K562 (cell line): ENCODE data around the gene ST6GAL1. TPM values are rescaled to one million over a fixed set of nuclear protein-coding genes. Genes with fewer than 3 reads are reported as not detected.

Source experiments
- CREM ChIP-seq: IDR thresholded peaks from 2 replicates; pipeline ENCODE4 v1.6.1; 2014; ENCODE audit warnings: antibody characterized with exemption, low read depth
- CTCFL ChIP-seq: IDR thresholded peaks from 2 replicates; pipeline ENCODE4 v1.6.1; 2011; ENCODE audit warnings: borderline replicate concordance, low read depth, mild to moderate bottlenecking, moderate library complexity, low read length; ENCODE audit not compliant: insufficient read depth, poor library complexity, severe bottlenecking
- ETV5 ChIP-seq: sonication (generic); formaldehyde crosslinking; IDR thresholded peaks from 2 replicates; pipeline ENCODE4 v1.4.0; 2020; ENCODE audit warnings: low read depth, mild to moderate bottlenecking, missing genetic modification reagents
- MXI1 ChIP-seq: IDR thresholded peaks from 2 replicates; pipeline ENCODE4 v1.6.1; 2011; ENCODE audit warnings: low read depth, mild to moderate bottlenecking, improper control_type of control experiment, low read length
- RNF2 ChIP-seq: sonication (generic); IDR thresholded peaks from 2 replicates; pipeline ENCODE4 v1.6.1; 2016
- SAFB ChIP-seq: fragments of 200-400 bp; formaldehyde crosslinking; IDR thresholded peaks from 2 replicates; pipeline ENCODE4 v1.6.1; 2017; ENCODE audit warnings: low read depth, low read length, borderline replicate concordance
- SMARCE1 ChIP-seq: fragments of 450-650 bp; IDR thresholded peaks from 2 replicates; pipeline ENCODE4 v1.7.1; 2016; ENCODE audit warnings: mild to moderate bottlenecking
- TOE1 ChIP-seq, 2 experiments: fragments of 450-650 bp in 1 of 2; sonication (generic) in 1 of 2; formaldehyde crosslinking in 1 of 2; IDR thresholded peaks; 2 replicates each; pipeline versions ENCODE4 v1.7.1 to v1.8.0; 2016 to 2022; ENCODE audit warnings: borderline replicate concordance in 2 of 2, mild to moderate bottlenecking in 2 of 2, antibody characterized with exemption in 1 of 2, inconsistent platforms in 1 of 2, low read depth in 1 of 2, missing genetic modification reagents in 1 of 2, moderate library complexity in 1 of 2
- TRIM25 ChIP-seq: fragments of 450-650 bp; IDR thresholded peaks from 2 replicates; pipeline ENCODE4 v1.7.0; 2016; ENCODE audit warnings: borderline replicate concordance
- TSHZ1 ChIP-seq: fragments of 250-450 bp; sonication (Bioruptor Pico); IDR thresholded peaks from 2 replicates; pipeline ENCODE4 v1.4.0; 2020; ENCODE audit warnings: mild to moderate bottlenecking, moderate library complexity
- ZNF143 ChIP-seq: sonication (generic); formaldehyde crosslinking; IDR thresholded peaks from 2 replicates; pipeline ENCODE4 v1.9.0; 2022; ENCODE audit warnings: mild to moderate bottlenecking, missing genetic modification reagents
- ZNF311 ChIP-seq: fragments of 250-450 bp; sonication (Bioruptor Pico); IDR thresholded peaks from 2 replicates; pipeline ENCODE4 v1.4.0; 2020; ENCODE audit warnings: mild to moderate bottlenecking, moderate library complexity
- ZNF408 ChIP-seq: fragments of 250-450 bp; sonication (Bioruptor Pico); IDR thresholded peaks from 2 replicates; pipeline ENCODE4 v1.4.0; 2020; ENCODE audit warnings: low read depth, mild to moderate bottlenecking, moderate library complexity
- polyA plus RNA-seq, 8 experiments: library from polyadenylated mRNA; depleted of rRNA in 4 of 8; stranded (reverse) in 5 of 8; unstranded in 3 of 8; fragments of >200 nt; fragmentation: Nextera tagmentation in 2 of 8; fragmentation: Illumina TruSeq in 1 of 8; extraction: Ambion mirVana in 2 of 8; extraction: Trizol in 1 of 8; gene quantifications; 2 replicates each; pipeline versions ENCODE4 v1.2.1 to v1.2.3, GENCODE V29; 2011 to 2014; ENCODE audit warnings: inconsistent platforms in 1 of 8, missing spikeins in 1 of 8
- total RNA-seq, 7 experiments: library from RNA; depleted of rRNA in 6 of 7; stranded (reverse); fragments of >200 nt in 6 of 7; fragmentation: Illumina TruSeq in 2 of 7; extraction: Trizol in 2 of 7; gene quantifications; 2 replicates each; pipeline versions ENCODE4 v1.2.1 to v1.2.3, GENCODE V29; 2011 to 2021; ENCODE audit warnings: low replicate concordance in 1 of 7
- TF ChIP-seq, protein P1 (sequence below): conservative IDR thresholded peaks from 2 replicates; pipeline ENCODE4 v1.6.1; 2011; ENCODE audit warnings: low read depth, mild to moderate bottlenecking, low read length; ENCODE audit not compliant: control insufficient read depth
- TF ChIP-seq, protein P2 (sequence below): fragments of 250-450 bp; sonication (Bioruptor Pico); IDR thresholded peaks from 2 replicates; pipeline ENCODE4 v1.8.0; 2021; ENCODE audit warnings: mild to moderate bottlenecking, moderate library complexity

Gene ST6GAL1
- total and polyA plus RNA-seq, 9 of the 15 experiments (the other 6 are each of a cell fraction or from before 2014, with no cell fraction given), result 31.9 to 145 (median 71.0) TPM

DNA sequence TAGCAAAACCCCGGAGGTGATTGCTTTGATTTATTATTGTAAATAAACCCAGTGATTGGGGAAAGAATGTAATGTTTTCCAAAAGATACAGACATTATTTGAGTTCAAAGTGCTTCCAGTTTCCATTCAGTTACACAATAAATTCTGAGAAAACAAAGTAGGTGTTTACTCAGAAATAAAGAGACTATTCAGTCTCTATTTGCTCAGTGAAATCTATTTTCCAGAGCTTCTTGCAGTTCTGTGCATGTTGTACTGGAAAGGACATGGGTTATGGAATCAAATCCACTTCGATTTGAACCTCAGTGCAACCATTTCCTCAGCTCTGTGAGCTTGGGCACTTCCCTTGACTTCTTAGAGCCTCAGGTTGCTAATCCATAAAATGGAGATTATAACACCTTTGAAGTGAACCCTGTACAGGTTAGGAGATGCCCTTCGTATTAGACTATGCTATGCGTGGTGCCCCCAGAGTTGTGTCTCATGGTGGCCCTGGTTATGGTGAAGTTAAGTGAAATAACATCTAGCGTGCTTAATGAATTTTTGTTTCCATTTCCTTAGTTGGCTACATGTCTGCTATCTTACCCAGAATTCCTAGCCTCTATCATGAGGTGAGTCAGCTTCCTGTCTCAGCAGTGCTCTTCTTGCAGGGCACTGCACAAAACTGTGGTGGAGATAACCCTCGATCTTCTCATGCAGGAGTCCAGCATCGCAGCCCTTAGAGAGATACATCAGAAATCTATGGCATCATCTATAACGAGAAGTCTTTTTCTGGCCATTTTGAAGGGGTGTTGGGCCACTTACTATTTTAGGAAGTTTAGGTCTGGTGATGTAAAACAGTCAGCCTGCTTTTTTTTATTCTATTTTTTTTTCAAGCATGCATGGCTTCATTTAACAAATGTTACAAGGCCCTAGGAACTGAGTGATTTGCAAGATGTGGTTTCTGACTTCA is 111.3 kb downstream of the ST6GAL1 start (continued):
- no peak for TF ChIP-seq CTCFL
- no peak for TF ChIP-seq RNF2
- TF ChIP-seq TOE1 (IDR thresholded peaks at IDR 0.05; ENCODE audit: borderline replicate concordance), result no peak
- no peak for TF ChIP-seq TOE1 (CRISPR knock-in tag; IDR thresholded peaks at IDR 0.05; ENCODE audit: borderline replicate concordance, low read depth)
- no peak; the same call in 1 of the 2 replicates for TF ChIP-seq ZNF311 (CRISPR knock-in tag)
- peak; percentile 38 for TF ChIP-seq CREM
- TF ChIP-seq SAFB, result no peak
- TF ChIP-seq TRIM25, result no peak
- peak; percentile 46; the same call in 1 of the 2 replicates for TF ChIP-seq SMARCE1
- TF ChIP-seq ZNF408 (CRISPR knock-in tag), result no peak
- TF ChIP-seq, protein P1, sequence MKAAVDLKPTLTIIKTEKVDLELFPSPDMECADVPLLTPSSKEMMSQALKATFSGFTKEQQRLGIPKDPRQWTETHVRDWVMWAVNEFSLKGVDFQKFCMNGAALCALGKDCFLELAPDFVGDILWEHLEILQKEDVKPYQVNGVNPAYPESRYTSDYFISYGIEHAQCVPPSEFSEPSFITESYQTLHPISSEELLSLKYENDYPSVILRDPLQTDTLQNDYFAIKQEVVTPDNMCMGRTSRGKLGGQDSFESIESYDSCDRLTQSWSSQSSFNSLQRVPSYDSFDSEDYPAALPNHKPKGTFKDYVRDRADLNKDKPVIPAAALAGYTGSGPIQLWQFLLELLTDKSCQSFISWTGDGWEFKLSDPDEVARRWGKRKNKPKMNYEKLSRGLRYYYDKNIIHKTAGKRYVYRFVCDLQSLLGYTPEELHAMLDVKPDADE, result no peak
- TF ChIP-seq ZNF143, result peak; percentile 70
- TF ChIP-seq MXI1, result no peak
- TF ChIP-seq TSHZ1, result no peak
- TF ChIP-seq, protein P2, sequence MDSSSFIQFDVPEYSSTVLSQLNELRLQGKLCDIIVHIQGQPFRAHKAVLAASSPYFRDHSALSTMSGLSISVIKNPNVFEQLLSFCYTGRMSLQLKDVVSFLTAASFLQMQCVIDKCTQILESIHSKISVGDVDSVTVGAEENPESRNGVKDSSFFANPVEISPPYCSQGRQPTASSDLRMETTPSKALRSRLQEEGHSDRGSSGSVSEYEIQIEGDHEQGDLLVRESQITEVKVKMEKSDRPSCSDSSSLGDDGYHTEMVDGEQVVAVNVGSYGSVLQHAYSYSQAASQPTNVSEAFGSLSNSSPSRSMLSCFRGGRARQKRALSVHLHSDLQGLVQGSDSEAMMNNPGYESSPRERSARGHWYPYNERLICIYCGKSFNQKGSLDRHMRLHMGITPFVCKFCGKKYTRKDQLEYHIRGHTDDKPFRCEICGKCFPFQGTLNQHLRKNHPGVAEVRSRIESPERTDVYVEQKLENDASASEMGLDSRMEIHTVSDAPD (CRISPR knock-in tag), result 0 out of 2 replicates have a peak, but pooled peaks have one; percentile 0
- TF ChIP-seq ETV5 (CRISPR knock-in tag), result peak; percentile 70
